Measurements from ENCODE around the gene FAM162B.
"Not testable (repeated sequence)": the region's sequence is repeated elsewhere in the genome, so short reads cannot be mapped to it uniquely, and the experiment has no call there.

The FAM162B gene

GRCh38 chr6:116726947-116727346 lies 38.6 kb downstream of the FAM162B start:
- no peak for DNase-seq (ENCODE audit: low read depth in 2 of 2)

DNA sequence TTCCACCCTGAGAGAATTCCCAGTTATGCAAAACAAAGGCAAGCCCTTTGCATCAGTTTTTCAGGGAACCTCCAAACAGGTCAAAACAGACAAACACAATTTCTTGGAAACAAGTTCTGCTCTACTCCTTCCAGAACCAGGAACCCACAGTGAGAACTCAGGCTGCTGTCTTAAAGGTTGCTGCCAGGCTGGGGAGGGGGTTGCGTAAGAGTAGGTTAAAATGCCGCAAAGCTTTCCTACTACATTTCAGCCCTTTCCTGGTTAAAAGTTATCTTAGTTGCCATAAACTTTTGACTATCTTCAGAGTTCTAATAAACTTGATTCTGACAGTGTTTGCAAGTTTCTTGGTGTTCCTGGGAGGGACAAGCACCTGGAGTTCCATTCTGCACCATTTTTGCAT lies 50.8 kb downstream of the FAM162B start:
- no peak for DNase-seq (ENCODE audit: low read depth in 2 of 2)

- DNase-seq (ENCODE audit: low read depth in 2 of 2) = no peak
These were observed 51.2 kb downstream of the FAM162B start for GRCh38 chr6:116714296-116714695.

GRCh38 chr6:116705917-116706316 lies 59.6 kb downstream of the FAM162B start:
- DNase-seq (ENCODE audit: low read depth in 2 of 2) = no peak

- DNase-seq (ENCODE audit: low read depth in 2 of 2) = not testable (repeated sequence)
These were observed 61.6 kb downstream of the FAM162B start for GRCh38 chr6:116703888-116704287.

Measured in stimulated activated CD4-positive, alpha-beta T cell treated with anti-CD3 and anti-CD28 coated beads, Interleukin-1b, Interleukin-23, amount 100 ng/mL, for 1 hour (primary cell).